H9 (cell line): Measurements from ENCODE around the gene SLC17A5. TPM values are rescaled to one million over a fixed set of nuclear protein-coding genes. Genes with fewer than 3 reads are reported as not detected.

Experiments
- DNase-seq: peaks from one replicate; pipeline ENCODE4 v3.0.0-alpha.2; 2017
- H2AFZ ChIP-seq: one replicate; pipeline ENCODE4 v1.6.1; 2013; ENCODE audit warnings: mild to moderate bottlenecking, low read length, control low read depth, moderate library complexity
- H2AK5ac ChIP-seq: 2 replicates; pipeline ENCODE4 v1.6.1; 2013; ENCODE audit warnings: low read length, control low read depth, mixed read lengths; ENCODE audit not compliant: insufficient read length
- H2BK120ac ChIP-seq: one replicate; pipeline ENCODE4 v1.6.1; 2013; ENCODE audit warnings: low read depth, mild to moderate bottlenecking, low read length, control low read depth, inconsistent platforms; ENCODE audit not compliant: poor library complexity, severe bottlenecking
- H2BK12ac ChIP-seq: 2 replicates; pipeline ENCODE4 v1.6.1; 2013; ENCODE audit warnings: low read length, control low read depth, mixed read lengths, low read depth; ENCODE audit not compliant: insufficient read length
- H2BK15ac ChIP-seq: 2 replicates; pipeline ENCODE4 v1.6.1; 2013; ENCODE audit warnings: low read depth, low read length, control low read depth
- H2BK20ac ChIP-seq: one replicate; pipeline ENCODE4 v1.6.1; 2013; ENCODE audit warnings: low read depth, mild to moderate bottlenecking, low read length, control low read depth, inconsistent platforms; ENCODE audit not compliant: poor library complexity, severe bottlenecking
- H2BK5ac ChIP-seq: 2 replicates; pipeline ENCODE4 v1.6.1; 2013; ENCODE audit warnings: low read length, control low read depth, mixed read lengths; ENCODE audit not compliant: insufficient read length
- H3K14ac ChIP-seq: 2 replicates; pipeline ENCODE4 v1.6.1; 2013; ENCODE audit warnings: low read length, control low read depth; ENCODE audit not compliant: insufficient read depth
- H3K18ac ChIP-seq: 2 replicates; pipeline ENCODE4 v1.6.1; 2013; ENCODE audit warnings: low read depth, mild to moderate bottlenecking, mixed read lengths, low read length, control low read depth; ENCODE audit not compliant: insufficient read length
- H3K23ac ChIP-seq: 2 replicates; pipeline ENCODE4 v1.6.1; 2013; ENCODE audit warnings: low read length, control low read depth, mixed read lengths, low read depth; ENCODE audit not compliant: insufficient read length
- H3K23me2 ChIP-seq: 2 replicates; pipeline ENCODE4 v1.6.1; 2013; ENCODE audit warnings: low read depth, mild to moderate bottlenecking, mixed read lengths, low read length, control low read depth; ENCODE audit not compliant: insufficient read length, poor library complexity, severe bottlenecking
- H3K27ac ChIP-seq: 2 replicates; pipeline ENCODE4 v1.5.1; 2013; ENCODE audit warnings: low read length, control low read depth, mixed read lengths, low read depth; ENCODE audit not compliant: insufficient read length
- H3K27me3 ChIP-seq: 2 replicates; pipeline ENCODE4 v1.6.1; 2013; ENCODE audit warnings: low read length, control low read depth, inconsistent platforms; ENCODE audit not compliant: insufficient read depth
- H3K4ac ChIP-seq: 2 replicates; pipeline ENCODE4 v1.6.1; 2013; ENCODE audit warnings: low read depth, mild to moderate bottlenecking, control low read depth, inconsistent platforms, low read length, moderate library complexity
- H3K4me1 ChIP-seq: 2 replicates; pipeline ENCODE4 v1.6.1; 2013; ENCODE audit warnings: low read length, control low read depth, inconsistent platforms; ENCODE audit not compliant: insufficient read depth
- H3K4me2 ChIP-seq: 2 replicates; pipeline ENCODE4 v1.6.1; 2013; ENCODE audit warnings: low read length, control low read depth, mixed read lengths; ENCODE audit not compliant: insufficient read length, insufficient read depth
- H3K56ac ChIP-seq: 2 replicates; pipeline ENCODE4 v1.6.1; 2013; ENCODE audit warnings: low read depth, mild to moderate bottlenecking, mixed read lengths, low read length, control low read depth; ENCODE audit not compliant: insufficient read length
- H3K79me1 ChIP-seq: 2 replicates; pipeline ENCODE4 v1.6.1; 2013; ENCODE audit warnings: low read depth, mild to moderate bottlenecking, moderate library complexity, low read length, control low read depth, inconsistent platforms; ENCODE audit not compliant: insufficient read depth, poor library complexity, severe bottlenecking
- H3K79me2 ChIP-seq: 2 replicates; pipeline ENCODE4 v1.6.1; 2013; ENCODE audit warnings: low read length, control low read depth, inconsistent platforms; ENCODE audit not compliant: insufficient read depth
- H3K9ac ChIP-seq: 2 replicates; pipeline ENCODE4 v1.6.1; 2013; ENCODE audit warnings: low read length, control low read depth, mixed read lengths; ENCODE audit not compliant: insufficient read length; ENCODE audit errors: extremely low read depth
- H3K9me3 ChIP-seq: one replicate; pipeline ENCODE4 v1.6.1; 2013; ENCODE audit warnings: low read depth, low read length, inconsistent platforms; ENCODE audit not compliant: control insufficient read depth
- H3T11ph ChIP-seq: one replicate; pipeline ENCODE4 v1.6.1; 2013; ENCODE audit warnings: mild to moderate bottlenecking, low read length, control low read depth, inconsistent platforms
- H4K20me1 ChIP-seq: one replicate; pipeline ENCODE4 v1.6.1; 2013; ENCODE audit not compliant: control insufficient read depth, insufficient read length, insufficient read depth
- H4K5ac ChIP-seq: 2 replicates; pipeline ENCODE4 v1.6.1; 2013; ENCODE audit warnings: low read depth, mild to moderate bottlenecking, mixed read lengths, low read length, control low read depth; ENCODE audit not compliant: insufficient read length
- H4K8ac ChIP-seq: replicated peaks from 2 replicates; pipeline ENCODE4 v1.6.1; 2013; ENCODE audit warnings: low read length, control low read depth, mixed read lengths, low read depth; ENCODE audit not compliant: insufficient read length
- H4K91ac ChIP-seq: 2 replicates; pipeline ENCODE4 v1.6.1; 2013; ENCODE audit warnings: low read depth, mild to moderate bottlenecking, moderate library complexity, mixed read lengths, low read length, control low read depth; ENCODE audit not compliant: insufficient read length
- H3K27ac Mint-ChIP-seq, 3 experiments: 2 replicates in 2 of 3; 3 replicates in 1 of 3; pipeline ENCODE4 v1.8.0; 2020 to 2021; ENCODE audit warnings: mixed read lengths in 3 of 3, mild to moderate bottlenecking in 1 of 3, moderate library complexity in 1 of 3
- H3K27me3 Mint-ChIP-seq: 2 replicates; pipeline ENCODE4 v1.8.0; 2021; ENCODE audit warnings: low read depth, mild to moderate bottlenecking, moderate library complexity, mixed read lengths
- H3K36me3 Mint-ChIP-seq, 3 experiments: 2 replicates in 2 of 3; 3 replicates in 1 of 3; pipeline ENCODE4 v1.8.0; 2020 to 2021; ENCODE audit warnings: low read depth in 3 of 3, mixed read lengths in 3 of 3; ENCODE audit not compliant: insufficient read depth in 1 of 3
- H3K4me1 Mint-ChIP-seq, 2 experiments: 2 replicates each; pipeline ENCODE4 v1.8.0; 2020; ENCODE audit warnings: mixed read lengths in 2 of 2
- H3K4me3 Mint-ChIP-seq, 2 experiments: 2 replicates in 1 of 2; 3 replicates in 1 of 2; pipeline ENCODE4 v1.8.0; 2020 to 2021; ENCODE audit warnings: mild to moderate bottlenecking in 2 of 2, mixed read lengths in 2 of 2, moderate library complexity in 1 of 2
- H3K9me3 Mint-ChIP-seq, 2 experiments: 2 replicates in 1 of 2; 3 replicates in 1 of 2; pipeline ENCODE4 v1.8.0; 2020; ENCODE audit warnings: mild to moderate bottlenecking in 2 of 2, mixed read lengths in 2 of 2, moderate library complexity in 1 of 2
- CTCF ChIP-seq: fragments of 200-600 bp; sonication (generic); conservative IDR thresholded peaks from 3 replicates; pipeline ENCODE4 v1.8.0; 2021; ENCODE audit warnings: antibody characterized with exemption, mild to moderate bottlenecking
- whole genome bisulfite sequencing: extraction: QIAGEN DNeasy Blood & Tissue Kit; methylation state at CpG from one replicate; pipeline ENCODE4 v1.1.7; 2013; ENCODE audit warnings: missing lambda C conversion rate, low lambda C conversion rate, mixed read lengths; ENCODE audit not compliant: insufficient read length; ENCODE audit errors: extremely low coverage; 5-methylcytosine and 5-hydroxymethylcytosine counted together
- total RNA-seq: library from RNA; stranded (reverse); gene quantifications from 2 replicates; pipeline ENCODE4 v1.2.1, GENCODE V29; 2021

Gene SLC17A5
- total RNA-seq, 1 experiment from 2014 or later, result 8.9 TPM

GRCh38 chr6:73560853-73561407 is 92.9 kb downstream of the SLC17A5 start:
- no peaks in the 10 kb centered on the region for H3K79me2 ChIP-seq
- H3K27ac Mint-ChIP-seq, result no peak overlapping the region
- H2AFZ ChIP-seq, result no peak overlapping the region
- no peaks in the 10 kb centered on the region; a peak in 1 of 5 replicates for H3K9me3 Mint-ChIP-seq
- H2BK20ac ChIP-seq, result no peak overlapping the region
- H3K4me1 ChIP-seq, result peaks cover 7% of the 10 kb centered on the region
- no peaks in the 10 kb centered on the region for H3K79me1 ChIP-seq
- no peaks in the 10 kb centered on the region for H3K27me3 Mint-ChIP-seq
- H3K14ac ChIP-seq, result no peak overlapping the region
- H3T11ph ChIP-seq, result no peak overlapping the region
- no peak overlapping the region for H2BK15ac ChIP-seq
- no peak for DNase-seq
- no peaks in the 10 kb centered on the region for H3K36me3 Mint-ChIP-seq
- H3K4me2 ChIP-seq, result no peak overlapping the region
- H3K27me3 ChIP-seq, result no peaks in the 10 kb centered on the region
- H3K18ac ChIP-seq, result no peak overlapping the region
- no peak overlapping the region for H3K4me3 Mint-ChIP-seq
- TF ChIP-seq CTCF, result no peak
- no peak overlapping the region for H2BK12ac ChIP-seq
- no peak overlapping the region for H2BK120ac ChIP-seq
- H3K9ac ChIP-seq, result no peak overlapping the region
- no peak overlapping the region for H4K91ac ChIP-seq
- no peaks in the 10 kb centered on the region for H3K23me2 ChIP-seq
- H4K20me1 ChIP-seq, result no peaks in the 10 kb centered on the region
- peaks cover 33 to 45% of the 10 kb centered on the region in 2 experiments for H3K4me1 Mint-ChIP-seq
- H3K27ac ChIP-seq, result no peak overlapping the region
- no peak overlapping the region for H2AK5ac ChIP-seq
- no peak overlapping the region for H3K56ac ChIP-seq
- H3K9me3 ChIP-seq, result no peaks in the 10 kb centered on the region
- no peak overlapping the region for H3K23ac ChIP-seq
- WGBS, result no CpG with 5 or more reads among the region's 9 CpGs
- H4K5ac ChIP-seq, result no peak overlapping the region
- H4K8ac ChIP-seq, result no peak overlapping the region
- no peak overlapping the region for H2BK5ac ChIP-seq
- H3K4ac ChIP-seq, result no peak overlapping the region
